Epithelial cell of proximal tubule (primary cell): ENCODE data around the gene DESI1. TPM values are rescaled to one million over a fixed set of nuclear protein-coding genes. Genes with fewer than 3 reads are reported as not detected.

ENCODE experiments used
- DNase-seq: peaks from one replicate; pipeline ENCODE4 v3.0.0-alpha.2; 2011; ENCODE audit warnings: low read depth
- H3K4me3 ChIP-seq: 2 replicates; pipeline ENCODE4 v1.5.1; 2011; ENCODE audit warnings: low read depth, mild to moderate bottlenecking, low read length
- total RNA-seq: library from RNA; depleted of rRNA; stranded (reverse); fragments of >200 nt; gene quantifications from 2 replicates; pipeline ENCODE4 v1.2.3, GENCODE V29; 2015
- TF ChIP-seq, protein P1 (sequence below): conservative IDR thresholded peaks from 2 replicates; pipeline ENCODE4 v1.5.1; 2012; ENCODE audit warnings: low read depth, mild to moderate bottlenecking, low read length

Gene DESI1
- total RNA-seq, 1 donor from 2014 or later: 21.8 TPM

DNA sequence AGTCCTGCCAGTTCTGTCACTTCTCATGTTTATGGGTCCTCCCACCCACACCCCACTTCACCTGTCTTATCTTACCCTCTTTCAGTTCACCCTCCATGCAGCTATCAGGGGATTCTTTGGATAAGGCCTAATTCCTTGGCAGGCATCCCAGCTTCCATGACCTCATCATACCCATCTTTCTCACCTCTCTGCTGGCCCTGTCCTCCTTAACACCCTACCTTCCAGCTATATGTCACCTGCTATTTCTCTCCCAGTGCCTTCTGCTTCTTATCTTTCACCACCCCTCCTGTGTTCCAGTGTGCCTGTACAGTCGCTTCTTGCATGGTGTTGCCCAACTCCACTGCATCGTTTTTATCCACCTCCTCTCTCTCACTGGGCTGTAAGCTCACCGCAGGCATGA lies 39.6 kb upstream of the DESI1 start:
- H3K4me3 ChIP-seq: no peak overlapping the region
- DNase-seq: no peak
- TF ChIP-seq, protein P1, sequence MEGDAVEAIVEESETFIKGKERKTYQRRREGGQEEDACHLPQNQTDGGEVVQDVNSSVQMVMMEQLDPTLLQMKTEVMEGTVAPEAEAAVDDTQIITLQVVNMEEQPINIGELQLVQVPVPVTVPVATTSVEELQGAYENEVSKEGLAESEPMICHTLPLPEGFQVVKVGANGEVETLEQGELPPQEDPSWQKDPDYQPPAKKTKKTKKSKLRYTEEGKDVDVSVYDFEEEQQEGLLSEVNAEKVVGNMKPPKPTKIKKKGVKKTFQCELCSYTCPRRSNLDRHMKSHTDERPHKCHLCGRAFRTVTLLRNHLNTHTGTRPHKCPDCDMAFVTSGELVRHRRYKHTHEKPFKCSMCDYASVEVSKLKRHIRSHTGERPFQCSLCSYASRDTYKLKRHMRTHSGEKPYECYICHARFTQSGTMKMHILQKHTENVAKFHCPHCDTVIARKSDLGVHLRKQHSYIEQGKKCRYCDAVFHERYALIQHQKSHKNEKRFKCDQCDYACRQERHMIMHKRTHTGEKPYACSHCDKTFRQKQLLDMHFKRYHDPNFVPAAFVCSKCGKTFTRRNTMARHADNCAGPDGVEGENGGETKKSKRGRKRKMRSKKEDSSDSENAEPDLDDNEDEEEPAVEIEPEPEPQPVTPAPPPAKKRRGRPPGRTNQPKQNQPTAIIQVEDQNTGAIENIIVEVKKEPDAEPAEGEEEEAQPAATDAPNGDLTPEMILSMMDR: no peak

- H3K4me3 ChIP-seq: no peak overlapping the region
- TF ChIP-seq, protein P1: no peak
- DNase-seq: no peak
Measured at GRCh38 chr22:41659941-41660340, 39.1 kb upstream of the DESI1 start.

DNA sequence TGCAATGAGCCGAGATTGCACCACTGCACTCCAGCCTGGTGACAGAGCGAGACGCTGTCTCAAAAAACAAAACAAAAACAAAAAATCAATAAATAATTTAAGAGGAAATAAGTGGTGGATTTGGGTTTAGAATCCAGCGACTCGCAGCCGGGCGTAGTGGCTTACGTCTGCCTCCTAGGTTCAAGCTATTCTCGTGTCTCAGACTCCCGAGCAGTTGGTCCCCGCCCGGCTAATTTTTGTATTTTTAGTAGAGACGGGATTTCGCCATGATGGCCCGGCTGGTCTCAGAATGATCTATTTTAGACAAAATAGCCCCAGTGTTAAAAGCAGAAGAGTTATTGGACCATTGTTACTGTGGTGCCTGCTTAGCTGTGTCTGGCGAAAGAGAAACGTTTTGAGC lies 38.0 kb upstream of the DESI1 start:
- no peak for DNase-seq
- no peak overlapping the region for H3K4me3 ChIP-seq
- TF ChIP-seq, protein P1: no peak

- TF ChIP-seq, protein P1: no peak
- DNase-seq: no peak
- no peak overlapping the region for H3K4me3 ChIP-seq
Measured at GRCh38 chr22:41657709-41658108, 36.9 kb upstream of the DESI1 start.

- TF ChIP-seq, protein P1: no peak
- DNase-seq: no peak
- no peak overlapping the region for H3K4me3 ChIP-seq
Measured at GRCh38 chr22:41656556-41656955, 35.7 kb upstream of the DESI1 start.

GRCh38 chr22:41654322-41654721 lies 33.5 kb upstream of the DESI1 start:
- no peak for DNase-seq
- H3K4me3 ChIP-seq: no peak overlapping the region
- TF ChIP-seq, protein P1: no peak

DNA sequence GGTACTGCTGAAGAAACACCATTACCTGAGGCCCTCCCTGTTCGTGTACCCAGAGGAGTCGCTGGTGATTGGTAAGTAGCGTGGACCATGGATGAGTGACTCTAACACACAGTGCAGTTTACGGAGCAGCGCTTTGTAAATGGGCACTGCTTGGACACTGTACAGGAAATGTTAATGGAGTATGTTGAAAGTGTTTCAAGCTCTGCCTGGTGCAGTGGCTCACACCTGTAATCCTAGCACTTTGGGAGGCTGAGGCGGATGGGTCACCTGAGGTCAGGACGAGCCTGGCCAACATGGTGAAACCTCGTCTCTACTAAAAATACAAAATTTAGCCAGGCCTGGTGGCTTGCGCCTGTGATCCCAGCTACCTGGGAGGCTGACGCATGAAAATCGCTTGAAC lies 30.0 kb upstream of the DESI1 start:
- no peak for DNase-seq
- TF ChIP-seq, protein P1: no peak
- no peak overlapping the region for H3K4me3 ChIP-seq
